B cell (primary cell): Measurements from ENCODE around the gene GRK3.

Experiments
- CTCF ChIP-seq: fragments of 200-600 bp; IDR thresholded peaks from one replicate; pipeline ENCODE4 v1.8.0; 2022; ENCODE audit warnings: antibody characterized with exemption, mild to moderate bottlenecking
- EZH2 ChIP-seq: IDR thresholded peaks from 2 replicates; pipeline ENCODE4 v1.6.1; 2012; ENCODE audit warnings: borderline replicate concordance, low read depth, mild to moderate bottlenecking, moderate library complexity, low read length; ENCODE audit not compliant: insufficient read depth, poor library complexity, severe bottlenecking

DNA sequence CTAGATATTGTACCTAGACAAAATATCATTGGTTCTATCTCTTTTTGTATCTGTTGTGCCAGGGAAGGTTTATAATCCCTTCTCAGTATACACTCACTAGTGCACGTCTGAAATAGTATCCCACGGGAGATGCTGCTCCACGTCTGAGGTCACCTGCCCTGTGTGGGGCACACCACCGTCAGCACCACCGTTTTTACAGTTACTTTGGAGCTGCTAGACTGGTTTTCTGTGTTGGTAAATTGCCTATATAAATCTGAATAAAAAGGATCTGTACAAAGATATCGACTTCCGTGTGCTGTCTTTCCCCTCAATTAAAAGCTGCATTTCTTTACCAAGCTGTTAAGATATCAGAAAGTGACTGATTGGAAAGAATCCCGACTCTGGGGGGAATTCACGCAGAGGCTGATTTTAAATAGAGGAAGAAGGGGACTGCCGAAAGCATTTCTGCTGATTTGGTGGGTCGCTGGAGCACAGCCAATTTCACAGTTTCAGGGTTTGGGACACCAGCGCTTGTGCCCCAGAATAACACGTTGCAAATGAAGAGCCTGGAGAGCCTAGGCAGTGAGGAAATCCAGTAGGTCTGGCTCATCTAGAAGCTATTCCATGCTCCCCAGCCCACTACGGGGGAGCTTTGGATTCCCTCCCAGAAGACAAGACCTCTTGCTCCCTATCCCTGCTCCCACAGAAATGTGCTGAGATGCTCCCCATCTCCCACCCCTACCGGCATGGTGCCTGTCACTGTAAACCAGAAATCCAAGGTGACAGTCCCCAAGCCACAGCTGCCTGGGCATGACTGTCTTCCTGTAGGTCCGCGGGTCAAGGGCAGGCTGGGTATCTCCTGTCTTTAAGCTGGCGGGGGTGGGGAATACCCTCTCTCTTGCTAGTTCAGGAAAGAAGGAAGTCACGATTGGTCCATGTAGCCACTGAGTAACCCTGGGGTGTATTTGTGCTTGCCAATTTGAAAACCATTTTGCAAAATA is 164.8 kb downstream of the GRK3 start:
- no peak for TF ChIP-seq CTCF
- TF ChIP-seq EZH2 = no peak
